ENCODE measurements around the gene CEACAM1.
"Not testable (repeated sequence)": the region's sequence is repeated elsewhere in the genome, so short reads cannot be mapped to it uniquely, and the experiment has no call there.

Gene CEACAM1

DNA sequence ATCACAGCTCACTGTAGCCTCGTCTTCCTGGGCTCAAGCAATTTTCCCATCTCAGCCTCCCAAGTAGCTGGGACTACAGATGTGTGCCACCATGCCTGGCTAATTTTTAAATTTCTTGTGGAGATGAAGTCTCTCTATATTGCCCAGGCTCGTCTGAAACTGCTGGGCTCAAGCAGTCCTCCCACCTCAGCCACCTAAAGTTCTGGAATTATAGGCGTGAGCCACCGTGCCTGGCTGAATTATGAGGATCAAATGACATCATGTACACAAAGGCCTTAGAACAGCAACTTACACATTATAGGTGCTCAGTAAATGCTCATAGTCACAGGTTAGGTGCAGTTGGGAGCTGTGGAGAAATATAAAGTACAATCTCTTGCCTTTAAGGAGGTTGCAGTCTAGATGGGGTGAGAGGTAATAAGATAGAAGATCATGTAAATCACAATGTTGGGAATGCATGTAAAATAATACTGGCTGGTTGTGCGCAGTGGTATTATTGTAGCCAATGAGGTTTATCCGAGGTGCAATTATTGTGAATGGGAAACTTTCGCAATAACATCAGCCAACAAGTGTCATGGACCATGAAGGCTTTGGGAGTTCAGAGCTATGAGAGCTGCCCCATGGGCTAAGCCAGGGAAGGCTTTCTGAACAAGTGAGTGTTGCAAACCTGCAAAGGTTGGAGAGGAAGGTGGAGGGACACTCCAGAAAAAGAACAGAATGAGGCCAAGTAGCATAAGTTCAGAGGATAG lies 55.7 kb downstream of the CEACAM1 start:
- DNase-seq: no peak

- no peak for DNase-seq
These were observed 56.6 kb downstream of the CEACAM1 start for GRCh38 chr19:42471554-42472249.

DNA sequence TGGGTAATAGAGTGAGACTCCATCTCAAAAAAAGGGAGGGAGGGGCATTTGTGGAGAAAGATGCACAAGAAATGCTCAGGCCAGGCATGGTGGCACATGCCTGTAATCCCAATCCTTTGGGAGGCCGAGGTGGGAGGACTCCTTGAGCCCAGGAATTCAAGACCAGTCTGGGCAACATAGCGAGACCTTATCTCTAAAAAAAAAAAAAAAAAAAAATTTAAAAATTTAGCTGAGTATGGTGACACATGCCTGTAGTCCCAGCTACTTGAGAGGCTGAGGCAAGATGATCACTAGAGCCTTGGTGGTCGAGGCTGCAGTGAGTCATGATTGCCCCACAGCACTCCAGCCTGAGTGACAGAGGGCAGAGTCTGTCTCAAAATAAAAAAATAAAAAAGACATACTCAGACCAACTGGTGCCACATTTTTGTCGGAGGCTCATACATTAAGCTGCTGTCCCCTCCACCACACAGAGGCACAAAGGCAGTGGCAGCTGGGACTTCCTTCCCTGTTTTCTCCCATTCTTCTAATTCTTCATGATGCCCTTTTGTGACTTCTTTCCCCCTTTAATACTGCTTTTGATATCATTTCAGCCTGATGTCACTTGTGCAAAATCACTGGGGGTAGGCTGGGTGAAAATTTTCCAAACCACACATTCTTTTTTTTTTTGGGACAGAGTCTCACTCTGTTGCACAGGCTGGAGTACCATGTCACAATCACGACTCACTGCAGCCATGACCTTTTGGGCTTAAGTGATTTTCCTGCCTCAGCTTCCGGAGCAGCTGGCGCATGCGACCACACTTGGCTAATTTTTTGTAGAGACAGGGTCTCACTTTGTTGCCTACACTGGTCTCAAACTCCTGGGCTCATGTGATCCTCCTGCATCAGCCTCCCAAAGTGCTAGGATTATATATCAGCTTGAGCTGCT lies 58.7 kb downstream of the CEACAM1 start:
- DNase-seq: no peak

- DNase-seq: no peak
These were observed 59.9 kb downstream of the CEACAM1 start for GRCh38 chr19:42468273-42468796.

DNA sequence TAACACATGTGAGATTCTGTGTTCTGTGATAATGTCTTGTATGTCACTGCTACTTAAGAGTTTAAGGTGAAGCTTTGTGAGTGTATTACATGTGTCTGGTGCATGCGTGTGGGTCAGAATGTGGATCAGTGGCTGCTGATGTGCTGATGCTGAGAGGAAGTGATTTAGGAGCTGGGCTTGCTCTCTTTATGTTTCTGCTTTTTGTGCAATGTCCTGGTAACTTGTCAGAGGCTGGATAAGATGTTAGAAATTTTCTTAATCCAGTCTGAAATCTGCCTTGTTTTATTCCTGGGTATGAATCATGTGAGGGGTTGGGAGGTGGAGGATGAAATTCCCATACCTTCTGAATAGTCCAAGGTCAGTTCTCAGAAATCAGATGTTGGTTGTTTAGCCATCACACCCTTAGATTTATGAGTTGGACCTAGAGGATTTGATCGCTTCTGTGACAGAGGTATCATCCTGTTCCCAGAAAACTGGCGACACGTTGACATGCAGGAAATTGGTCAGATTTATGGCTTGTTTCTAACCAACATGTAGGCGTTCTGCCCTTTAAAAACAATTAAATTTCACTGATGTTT lies 61.0 kb downstream of the CEACAM1 start:
- DNase-seq: no peak

DNA sequence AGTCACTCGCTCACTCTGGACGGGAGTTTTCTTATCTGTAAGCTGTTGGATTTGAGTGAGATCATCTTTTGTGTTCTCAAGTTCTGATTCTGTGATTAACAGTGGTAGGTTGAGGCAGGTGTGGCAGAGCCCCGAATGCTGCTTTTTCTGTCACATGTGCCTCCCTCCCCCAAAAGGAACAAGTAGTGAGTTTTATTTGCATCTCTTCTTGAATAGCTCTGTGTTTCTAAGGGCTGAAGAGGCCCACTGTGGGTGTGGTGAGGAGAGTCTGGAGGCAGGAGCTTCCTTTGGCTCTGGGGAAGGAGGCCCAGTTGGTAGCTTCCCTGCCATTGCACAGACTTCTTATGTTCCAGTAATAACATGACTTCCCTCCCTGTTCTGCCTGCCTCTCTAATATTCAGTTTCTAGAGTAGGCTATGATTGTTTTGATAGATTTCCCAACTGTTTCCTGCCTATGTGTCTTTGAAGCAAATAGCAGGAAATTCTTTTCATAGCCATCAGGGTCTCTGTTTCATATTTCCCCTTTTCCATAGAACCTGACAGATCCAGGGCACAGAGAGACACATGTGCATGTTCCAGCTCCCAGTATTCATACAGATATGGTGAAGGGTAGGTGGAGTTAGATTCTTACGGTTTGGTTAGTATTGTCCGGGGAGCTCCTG lies 61.6 kb downstream of the CEACAM1 start:
- DNase-seq: no peak

DNA sequence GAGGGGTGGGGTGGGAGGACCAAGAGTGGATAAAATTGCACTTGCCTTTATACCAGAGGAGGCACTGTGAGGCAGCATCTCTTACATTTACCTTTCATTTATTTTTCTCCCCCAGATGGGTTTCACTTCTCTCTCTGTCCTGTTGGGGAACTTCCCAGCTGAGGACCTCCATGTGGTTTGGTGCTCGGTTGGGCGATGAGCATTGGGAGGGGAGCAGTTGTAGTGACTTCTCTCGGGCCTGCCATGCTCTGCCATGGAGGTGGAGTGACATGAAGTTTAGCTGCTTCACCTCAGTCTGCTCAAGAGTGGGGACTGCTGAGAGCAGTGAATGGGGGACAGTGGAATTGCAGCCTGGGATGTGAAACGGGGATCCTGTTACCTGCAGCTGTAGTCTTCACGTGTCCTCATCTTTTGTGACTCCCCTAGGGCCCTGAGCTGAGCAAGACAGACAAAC lies 62.4 kb downstream of the CEACAM1 start:
- no peak for DNase-seq

DNA sequence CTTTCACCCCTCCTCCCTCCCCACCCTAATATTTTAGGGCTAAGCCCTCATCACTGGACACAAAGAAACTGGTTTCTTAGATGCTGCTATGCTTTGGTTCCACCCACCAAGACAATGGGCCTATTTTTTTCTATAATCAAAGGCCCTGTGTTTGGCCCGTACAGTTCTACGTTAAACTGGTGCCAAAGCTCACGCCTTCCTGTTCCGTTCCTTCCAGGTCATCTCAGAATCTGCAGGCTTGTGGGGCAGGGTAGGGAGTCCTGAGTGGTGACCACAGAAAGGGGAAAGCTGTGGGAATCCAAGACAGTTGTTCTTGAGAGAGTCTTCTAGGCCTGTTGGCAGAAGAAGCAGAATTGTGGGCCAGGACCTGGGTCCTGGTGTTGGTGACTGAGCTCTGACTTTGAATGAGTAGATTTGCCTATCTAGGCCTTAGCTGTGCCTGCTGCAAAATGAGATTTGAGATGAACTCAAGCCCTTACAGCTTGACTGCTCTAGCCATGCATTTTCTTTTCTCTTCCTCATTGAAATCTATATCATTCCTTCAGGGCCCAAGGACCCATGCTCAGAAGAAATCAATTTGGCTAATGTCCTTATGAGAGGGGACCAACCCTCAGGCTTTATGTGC lies 66.5 kb downstream of the CEACAM1 start:
- DNase-seq: no peak

DNA sequence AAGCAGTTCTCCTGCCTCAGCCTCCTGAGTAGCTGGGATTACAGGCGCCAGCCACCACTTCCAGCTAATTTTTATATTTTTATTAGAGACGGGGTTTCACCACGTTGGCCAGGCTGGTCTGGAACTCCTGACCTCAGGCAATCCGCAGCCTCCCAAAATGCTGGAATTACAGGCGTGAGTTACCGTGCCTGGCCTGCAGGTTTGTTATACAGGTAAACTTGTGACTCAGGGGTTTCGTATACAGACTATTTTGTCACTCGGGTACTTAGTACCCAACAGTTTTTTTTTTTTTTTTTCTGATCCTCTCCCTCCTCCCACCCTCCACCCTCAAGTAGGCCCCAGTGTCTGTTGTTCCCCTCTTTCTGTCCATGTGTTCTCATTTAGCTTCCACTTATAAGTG lies 67.0 kb downstream of the CEACAM1 start:
- not testable (repeated sequence) for DNase-seq

DNA sequence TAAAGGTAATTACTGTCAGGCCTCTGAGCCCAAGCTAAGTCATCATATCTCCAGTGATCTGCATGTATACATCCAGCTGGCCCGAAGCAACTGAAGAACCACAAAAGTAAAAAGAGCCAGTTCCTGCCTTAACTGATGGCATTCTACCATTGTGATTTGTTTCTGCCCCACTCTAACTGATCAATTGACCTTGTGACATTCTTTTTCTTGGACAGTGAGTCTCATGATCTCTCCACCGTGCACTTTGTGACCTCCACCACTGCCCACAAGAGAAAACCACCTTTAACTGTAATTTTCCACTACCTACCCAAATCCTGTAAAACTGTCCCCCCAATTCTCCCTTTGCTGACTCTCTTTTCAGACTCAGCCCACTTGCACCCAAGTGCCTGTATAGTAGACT lies 68.4 kb downstream of the CEACAM1 start:
- no peak for DNase-seq

Measured in NCI-H2029 (cell line).